Kidney (tissue), 14 donors: ENCODE results near the gene SLC25A18. TPM values are rescaled to one million over a fixed set of nuclear protein-coding genes. Genes with fewer than 3 reads are reported as not detected.

Experiments used
- DNase-seq, 5 donors: peaks; one replicate each; pipeline ENCODE4 v3.0.0-alpha.2; 2013 to 2020
- FAIRE-seq: peaks from 2 replicates; lab custom pipeline; 2012; peaks lifted over from hg19 to GRCh38; lab: Jason Lieb, UNC
- H3K27ac ChIP-seq, 2 donors: one replicate each; pipeline ENCODE4 v1.7.0; 2013; ENCODE audit warnings: low read depth in 2 of 2, low read length in 2 of 2, inconsistent platforms in 1 of 2
- H3K27me3 ChIP-seq: one replicate; pipeline ENCODE4 v1.7.1; 2013; ENCODE audit warnings: low read length, inconsistent platforms; ENCODE audit not compliant: control insufficient read depth, insufficient read depth
- H3K36me3 ChIP-seq, 3 donors: one replicate each; pipeline versions ENCODE4 v1.7.0 to v1.7.1; 2013; ENCODE audit warnings: low read length in 3 of 3, control low read depth in 1 of 3, inconsistent platforms in 1 of 3; ENCODE audit not compliant: insufficient read depth in 3 of 3, control insufficient read depth in 2 of 3
- H3K4me1 ChIP-seq, 3 donors: one replicate each; pipeline versions ENCODE4 v1.7.0 to v1.7.1; 2013; ENCODE audit warnings: low read length in 3 of 3, inconsistent platforms in 1 of 3, low read depth in 1 of 3; ENCODE audit not compliant: control insufficient read depth in 2 of 3, insufficient read depth in 2 of 3
- H3K4me3 ChIP-seq, 3 donors: one replicate each; pipeline versions ENCODE4 v1.7.0 to v1.8.1; 2013; ENCODE audit warnings: low read length in 3 of 3, control low read depth in 1 of 3, inconsistent platforms in 1 of 3
- H3K9ac ChIP-seq, 3 donors: one replicate each; pipeline versions ENCODE4 v1.7.0 to v1.7.1; 2013; ENCODE audit warnings: low read length in 3 of 3, control low read depth in 1 of 3, inconsistent platforms in 1 of 3
- H3K9me3 ChIP-seq, 3 donors: one replicate each; pipeline versions ENCODE4 v1.7.0 to v1.7.1; 2013; ENCODE audit warnings: low read length in 3 of 3, control low read depth in 1 of 3, inconsistent platforms in 1 of 3; ENCODE audit not compliant: control insufficient read depth in 2 of 3, insufficient read depth in 1 of 3
- CTCF ChIP-seq: IDR thresholded peaks from 3 replicates; pipeline ENCODE4 v1.5.1; 2012; ENCODE audit warnings: mild to moderate bottlenecking, moderate library complexity, borderline replicate concordance; ENCODE audit not compliant: insufficient read depth; ENCODE audit errors: extremely low read depth
- intact Hi-C: fragments of 100-400 bp; cut with DNase I; formaldehyde crosslinking; loops from one replicate; pipeline ENCODE4 v1.11.1; 2022
- polyA plus RNA-seq: library from polyadenylated mRNA; stranded (reverse); fragments of 350-450 nt; fragmentation: Illumina TruSeq; extraction: RNeasy Lipid Tissue Mini Kit (QIAGEN cat#74804); gene quantifications from one replicate; pipeline ENCODE4 v1.2.3, GENCODE V29; 2014; ENCODE audit warnings: low read depth, low replicate concordance; ENCODE audit not compliant: insufficient read depth
- total RNA-seq: library from RNA; stranded (reverse); fragmentation: NEBNext Ultra II Directional; extraction: Animal tissue kit (Norgen Biotek cat#: 25700); gene quantifications from one replicate; pipeline ENCODE4 v1.2.1, GENCODE V29; 2021
- donor health status: control.
- donor health status: control.
- donor health status: control.
- donor health status: control.
- donor health status: control.
- donor health status: DM: yes; HTN: yes; CAD: no.
- donor health status: Normal renal cell carcinoma (clear cell type).

The SLC25A18 gene
- total and polyA plus RNA-seq, 2 donors from 2014 or later, result 0.41 to 1.1 TPM

- no peak overlapping the region for H3K27ac ChIP-seq
- peak; percentile 6 for TF ChIP-seq CTCF
- FAIRE-seq, result no peak
Measured at GRCh38 chr22:17580441-17581031, 17.2 kb downstream of the SLC25A18 start.

DNA sequence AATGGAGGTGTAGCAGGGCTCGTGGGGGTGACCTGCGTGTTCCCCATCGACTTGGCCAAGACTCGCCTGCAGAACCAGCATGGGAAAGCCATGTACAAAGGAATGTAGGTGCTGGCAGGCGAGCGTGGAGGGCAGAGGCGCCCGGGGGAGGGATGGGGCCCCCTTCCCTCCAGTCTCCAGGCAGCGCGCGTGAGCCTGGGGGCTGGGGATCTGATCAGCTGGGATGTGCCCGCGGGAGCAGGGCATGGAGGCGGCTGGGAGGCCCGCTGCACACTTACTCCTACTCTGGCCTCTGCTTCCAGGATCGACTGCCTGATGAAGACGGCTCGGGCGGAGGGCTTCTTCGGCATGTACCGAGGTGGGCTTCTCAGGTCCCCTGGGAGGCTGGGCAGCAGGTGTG lies 17.8 kb downstream of the SLC25A18 start:
- peak in 2 of 5 donors; percentile 36 to 60 for DNase-seq
- Histone ChIP-seq H3K9me3 (no peaks in the 10 kb centered on the region), H3K27ac (no peak overlapping the region), H3K9ac (no peak overlapping the region), H3K36me3 (no peaks in the 10 kb centered on the region), H3K4me1 (no peaks in the 10 kb centered on the region), H3K27me3 (no peaks in the 10 kb centered on the region), H3K4me3 (no peak overlapping the region)
- no peak for TF ChIP-seq CTCF
- FAIRE-seq, result no peak
- intact Hi-C loops, result no loop called here

More at GRCh38 chr22:17580441-17581031, 17.2 kb downstream of the SLC25A18 start:
- H3K36me3 ChIP-seq, result no peaks in the 10 kb centered on the region
- H3K9ac ChIP-seq, result no peak overlapping the region
- intact Hi-C loops, result no loop called here
- no peak overlapping the region for H3K4me3 ChIP-seq
- no peaks in the 10 kb centered on the region for H3K4me1 ChIP-seq
- H3K9me3 ChIP-seq, result no peaks in the 10 kb centered on the region
- no peaks in the 10 kb centered on the region for H3K27me3 ChIP-seq
- peak in 1 of 5 donors; percentile 52 for DNase-seq

- H3K4me1 ChIP-seq, result no peaks in the 10 kb centered on the region
- H3K4me3 ChIP-seq, result no peak overlapping the region
- no peaks in the 10 kb centered on the region for H3K9me3 ChIP-seq
- DNase-seq, result peak in 1 of 5 donors; percentile 57
- H3K36me3 ChIP-seq, result no peaks in the 10 kb centered on the region
- intact Hi-C loops, result no loop called here
- no peak overlapping the region for H3K9ac ChIP-seq
- H3K27me3 ChIP-seq, result no peaks in the 10 kb centered on the region
- H3K27ac ChIP-seq, result no peak overlapping the region
- FAIRE-seq, result no peak
- no peak for TF ChIP-seq CTCF
Measured at GRCh38 chr22:17581631-17582030, 18.3 kb downstream of the SLC25A18 start.

- no peaks in the 10 kb centered on the region for H3K27me3 ChIP-seq
- no peaks in the 10 kb centered on the region for H3K36me3 ChIP-seq
- FAIRE-seq, result no peak
- intact Hi-C loops, result no loop called here
- DNase-seq, result no peak
- H3K27ac ChIP-seq, result no peak overlapping the region
- no peak overlapping the region for H3K9ac ChIP-seq
- H3K9me3 ChIP-seq, result no peaks in the 10 kb centered on the region
- H3K4me3 ChIP-seq, result no peak overlapping the region
- TF ChIP-seq CTCF, result no peak
- no peaks in the 10 kb centered on the region for H3K4me1 ChIP-seq
Measured at GRCh38 chr22:17583151-17583550, 19.9 kb downstream of the SLC25A18 start.
